GM19025 (cell line): ENCODE results near the gene SCLY.
"Not testable (repeated sequence)": the region's sequence is repeated elsewhere in the genome, so short reads cannot be mapped to it uniquely, and the experiment has no call there.

Experiments used
- ATAC-seq: cut with Tn5 transposase; IDR thresholded peaks from one replicate; pipeline ENCODE4 v1.9.1; 2021; ENCODE audit warnings: mild to moderate bottlenecking, low read depth, moderate library complexity; ENCODE audit not compliant: unreplicated experiment

The SCLY gene

GRCh38 chr2:238039985-238040384, 20.8 kb upstream of the SCLY start:
- no peak for ATAC-seq

DNA sequence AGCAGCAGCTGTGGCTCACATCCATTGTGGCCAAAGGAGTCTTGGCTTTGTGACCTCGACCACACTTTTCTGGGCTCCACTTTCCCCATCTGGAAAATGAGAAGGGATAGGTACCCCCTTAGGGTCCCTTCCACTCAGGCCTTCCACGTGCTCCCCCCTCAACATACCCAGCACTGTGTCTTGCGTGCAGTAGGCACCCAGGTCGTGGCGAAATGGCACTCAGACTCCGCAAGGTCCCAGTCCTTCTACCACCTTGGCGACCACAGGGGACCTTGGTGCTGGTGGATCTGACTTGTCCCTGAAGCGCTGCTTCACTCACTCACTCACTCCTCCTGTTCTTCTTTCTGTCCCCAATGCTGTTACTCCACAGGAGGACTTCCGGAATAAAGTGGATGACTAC, 19.9 kb upstream of the SCLY start:
- ATAC-seq = no peak

- no peak for ATAC-seq
These were observed 18.7 kb upstream of the SCLY start for GRCh38 chr2:238042090-238042489.

DNA sequence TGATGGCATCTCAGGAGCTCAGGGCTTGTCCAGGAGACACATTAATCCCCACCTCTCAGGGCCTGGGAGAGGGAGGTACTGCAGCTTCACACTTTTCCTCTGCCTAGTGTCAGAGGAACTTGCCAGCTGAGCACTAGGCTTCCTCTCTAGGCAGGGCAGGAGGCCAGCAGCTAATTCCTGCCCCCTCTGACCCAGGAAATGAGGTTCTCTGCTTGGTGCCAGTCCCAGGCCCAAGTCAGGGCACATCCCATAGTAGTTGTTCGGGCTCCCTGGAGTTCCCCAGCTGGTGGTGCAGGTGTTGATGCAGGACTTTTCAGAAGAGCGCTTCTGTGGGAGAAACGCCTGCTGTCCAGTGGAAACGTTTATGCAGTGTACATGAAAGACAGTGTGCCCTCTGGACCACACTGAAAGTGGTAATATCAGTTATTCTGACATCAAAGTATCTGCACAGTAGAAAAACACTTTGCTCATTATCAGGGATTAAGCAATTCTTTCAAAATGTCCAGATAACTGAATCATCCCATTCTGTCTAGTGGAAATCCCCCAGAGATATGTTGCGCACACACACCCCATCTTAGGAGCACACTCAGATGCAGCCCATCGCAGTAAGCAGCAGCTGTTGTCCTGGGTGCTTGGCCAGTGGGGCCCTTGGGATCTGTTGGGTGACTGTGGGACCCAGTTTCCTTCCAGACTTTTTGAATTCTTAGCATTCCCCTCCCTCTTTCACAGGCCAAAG, 17.8 kb upstream of the SCLY start:
- ATAC-seq = no peak

DNA sequence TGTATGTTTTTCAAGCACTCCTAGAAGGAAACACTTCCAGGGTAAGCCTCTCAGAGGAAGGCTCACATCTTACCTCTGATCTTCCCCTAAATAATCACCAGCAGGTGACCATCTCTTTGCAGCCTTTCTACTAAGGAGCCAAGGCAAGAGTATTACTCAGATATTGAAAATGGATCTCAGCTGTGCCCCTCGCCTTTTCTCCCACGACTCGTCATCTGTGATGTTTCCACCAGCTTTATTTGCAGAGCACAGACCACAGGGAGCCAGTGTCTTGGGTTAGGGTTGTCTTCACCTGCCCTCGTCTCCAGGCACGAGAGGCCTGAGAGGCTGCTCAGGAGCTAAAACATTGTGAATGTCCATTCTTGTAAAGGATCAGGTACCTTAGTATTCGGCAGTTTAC, 16.9 kb upstream of the SCLY start:
- ATAC-seq = no peak

DNA sequence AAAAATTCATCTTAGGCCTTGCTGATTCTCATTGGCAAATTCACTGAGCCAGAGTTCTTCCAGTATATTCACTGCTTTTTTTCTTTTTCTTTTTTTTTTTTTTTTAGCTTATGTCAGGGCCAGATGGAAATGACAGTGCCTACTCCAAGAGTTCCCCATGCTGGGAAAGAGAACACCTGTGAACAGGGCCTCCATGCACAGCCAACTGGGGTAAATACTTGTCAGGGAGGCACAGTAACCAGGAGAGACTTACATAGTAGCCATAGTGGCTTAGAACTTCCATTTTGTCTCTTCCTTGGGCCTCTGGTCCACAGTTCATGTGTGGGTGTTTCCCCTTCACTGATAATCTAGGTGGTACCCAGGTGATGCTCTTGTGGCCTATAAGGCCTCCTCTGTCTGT, 15.2 kb upstream of the SCLY start:
- ATAC-seq = no peak

GRCh38 chr2:238046725-238047270, 14.0 kb upstream of the SCLY start:
- no peak for ATAC-seq

DNA sequence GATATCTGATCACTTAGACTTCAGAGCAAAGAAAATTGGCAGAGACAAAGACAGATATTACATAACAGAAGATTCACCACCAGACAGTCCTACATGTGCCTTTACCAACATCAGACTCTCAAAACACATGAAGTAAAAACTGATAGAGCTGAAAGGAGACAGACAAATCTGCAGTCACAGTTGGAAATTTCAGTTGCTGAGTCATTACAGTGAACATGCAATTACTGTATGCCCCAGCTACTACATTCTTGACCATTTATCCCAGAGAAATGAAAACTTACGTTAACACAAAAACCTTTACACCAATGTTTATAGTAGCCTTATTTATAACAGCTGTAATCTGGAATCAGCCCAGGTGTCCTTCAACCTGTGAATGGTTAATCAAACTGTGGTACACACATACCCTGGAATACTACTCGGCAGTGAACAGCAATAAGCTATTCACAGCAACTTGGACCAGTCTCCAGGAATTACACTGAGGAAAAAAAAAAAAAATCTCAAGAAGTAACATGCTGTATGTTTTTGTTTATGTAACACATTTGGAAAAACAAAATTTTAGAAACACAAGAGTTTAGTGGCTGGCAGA, 7.5 kb upstream of the SCLY start:
- no peak for ATAC-seq

GRCh38 chr2:238055841-238056240, 5.0 kb upstream of the SCLY start:
- ATAC-seq = no peak

DNA sequence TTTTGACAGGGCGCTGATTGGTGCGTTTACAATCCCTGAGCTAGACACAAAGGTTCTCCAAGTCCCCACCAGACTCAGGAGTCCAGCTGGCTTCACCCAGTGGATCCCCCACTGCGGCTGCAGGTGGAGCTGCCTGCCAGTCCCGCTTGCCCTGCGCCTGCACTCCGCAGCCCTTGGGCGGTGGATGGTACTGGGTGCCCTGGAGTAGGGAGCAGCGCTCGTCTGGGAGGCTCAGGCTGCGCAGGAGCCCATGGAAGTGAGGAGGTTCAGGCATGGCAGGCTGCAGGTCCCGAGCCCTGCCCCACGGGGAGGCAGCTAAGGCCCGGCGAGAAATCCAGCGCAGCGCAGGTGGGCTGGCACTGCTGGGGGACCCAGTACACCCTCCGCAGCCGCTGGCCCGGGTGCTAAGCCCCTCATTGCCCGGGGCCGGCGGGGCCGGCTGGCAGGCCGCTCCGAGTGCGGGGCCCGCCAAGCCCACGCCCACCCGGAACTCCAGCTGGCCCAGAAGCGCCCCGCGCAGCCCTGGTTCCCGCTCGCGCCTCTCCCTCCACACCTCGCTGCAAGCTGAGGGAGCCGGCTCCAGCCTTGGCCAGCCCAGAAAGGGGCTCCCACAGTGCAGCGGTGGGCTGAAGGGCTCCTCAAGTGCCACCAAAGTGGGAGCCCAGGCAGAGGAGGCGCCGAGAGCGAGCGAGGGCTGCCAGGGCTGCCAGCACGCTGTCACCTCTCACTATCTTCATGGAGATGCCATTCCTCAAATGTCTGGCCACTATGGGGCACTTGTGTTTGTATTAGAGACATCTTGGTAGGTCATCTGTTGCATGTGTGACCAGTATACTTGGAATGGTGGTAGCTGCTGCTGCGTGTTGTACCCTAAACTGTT, 2.9 kb upstream of the SCLY start:
- not testable (repeated sequence) for ATAC-seq

DNA sequence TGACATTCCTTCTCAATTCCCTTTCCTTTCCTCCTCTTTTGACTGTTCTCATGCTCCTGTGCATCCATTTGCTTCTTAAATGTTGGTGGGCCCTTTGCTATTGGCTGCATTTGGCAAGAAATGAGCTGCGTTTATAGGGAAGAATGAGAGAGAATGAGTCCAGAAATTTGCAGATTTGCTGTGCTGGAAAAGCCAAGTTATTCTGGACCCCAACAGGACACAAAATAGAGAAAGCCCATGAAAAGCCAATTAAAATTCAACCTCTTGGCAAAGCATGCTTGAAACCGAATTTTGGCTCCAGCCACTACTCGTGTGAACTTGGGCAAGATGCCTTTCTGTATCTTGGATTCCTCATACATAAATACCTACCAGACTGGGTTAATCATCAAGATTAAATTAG, 1.3 kb upstream of the SCLY start:
- ATAC-seq = no peak

DNA sequence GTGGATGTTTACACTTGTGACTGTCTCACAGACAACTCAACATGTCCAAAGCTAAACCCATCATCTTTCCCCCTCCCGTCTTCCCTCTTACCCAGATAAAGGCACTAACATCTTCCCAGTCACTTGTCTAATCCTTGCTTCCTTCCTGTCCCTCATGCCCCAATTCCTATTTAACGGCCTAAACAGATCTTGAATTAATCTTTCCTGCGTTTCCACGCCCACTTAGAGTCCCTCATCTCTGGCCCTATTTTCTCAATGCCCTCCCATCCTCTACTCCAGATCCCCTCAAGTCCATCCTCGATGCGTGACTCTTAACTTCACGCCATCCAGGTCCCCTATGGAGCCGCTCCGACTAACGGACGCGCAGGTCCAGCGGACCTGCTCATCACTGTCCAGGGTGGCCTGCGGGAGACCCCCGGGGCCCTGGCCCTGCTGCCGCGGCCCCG, 682 bp upstream of the SCLY start:
- ATAC-seq = no peak

GRCh38 chr2:238061315-238062202, 758 bp downstream of the SCLY start:
- no peak for ATAC-seq

- no peak for ATAC-seq
These were observed 2.8 kb downstream of the SCLY start for GRCh38 chr2:238063414-238064189.

- no peak for ATAC-seq
These were observed 3.6 kb downstream of the SCLY start for GRCh38 chr2:238064376-238064775.

DNA sequence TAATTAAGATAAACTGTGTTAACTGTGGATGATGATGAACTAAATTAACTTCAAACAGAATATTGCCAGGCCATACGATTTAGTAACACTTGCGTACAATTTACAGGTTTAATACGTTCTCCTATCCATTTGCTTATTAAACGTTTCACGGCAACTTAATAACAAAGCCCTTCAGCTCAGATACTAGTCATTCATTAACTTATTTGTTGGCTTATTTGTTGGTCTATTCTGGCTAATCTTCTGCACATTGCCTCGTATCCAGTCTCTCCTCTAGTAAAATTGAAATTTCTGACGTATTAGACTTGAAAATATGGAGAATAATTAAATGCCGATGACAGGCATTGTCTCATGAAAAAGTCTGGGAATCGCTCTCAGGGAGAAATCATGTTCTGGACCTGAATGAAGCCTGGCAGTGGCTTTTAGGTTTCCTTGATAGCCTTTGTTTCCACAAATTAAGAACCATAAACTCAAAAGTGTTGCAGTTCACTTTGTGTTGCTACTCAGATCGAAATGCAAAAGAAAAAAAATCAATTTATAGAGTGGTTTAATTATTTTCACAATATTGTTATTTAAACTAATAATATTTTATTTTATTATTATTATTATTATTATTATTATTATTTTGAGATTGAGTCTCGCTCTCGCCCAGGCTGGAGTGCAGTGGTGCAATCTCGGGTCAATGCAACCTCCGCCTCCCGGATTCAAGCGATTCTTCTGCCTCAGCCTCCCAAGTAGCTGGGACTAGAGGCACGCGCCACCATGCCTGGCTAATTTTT, 4.5 kb downstream of the SCLY start:
- no peak for ATAC-seq

DNA sequence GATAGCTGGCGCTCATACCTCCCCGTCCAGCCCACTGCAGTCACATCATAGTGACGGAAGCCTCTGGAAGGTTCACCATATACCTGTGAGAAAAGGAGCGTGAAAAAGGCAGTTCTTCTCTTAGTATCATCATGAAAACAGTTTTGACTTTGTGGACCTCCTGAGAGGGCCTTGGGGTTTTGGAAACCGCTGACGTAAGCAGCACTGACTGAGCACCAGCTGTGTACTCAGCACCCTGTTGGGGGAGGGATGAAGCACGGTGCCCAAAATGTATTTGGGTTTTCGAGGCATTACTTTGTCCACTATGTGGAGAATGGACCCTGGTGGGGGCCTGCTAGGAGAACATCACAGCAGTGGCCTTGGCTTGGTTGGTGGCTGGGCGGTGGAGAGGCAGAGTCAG, 5.4 kb downstream of the SCLY start:
- ATAC-seq = no peak

- ATAC-seq = not testable (repeated sequence)
These were observed 5.9 kb downstream of the SCLY start for GRCh38 chr2:238066718-238067117.

GRCh38 chr2:238067939-238068338, 7.1 kb downstream of the SCLY start:
- no peak for ATAC-seq
